ENCODE data around the gene WDR11. TPM values are rescaled to one million over a fixed set of nuclear protein-coding genes. Genes with fewer than 3 reads are reported as not detected.

Gene WDR11
- total RNA-seq, 1 experiment from 2014 or later, result 48.3 TPM

GRCh38 chr10:120948889-120949608, 97.9 kb downstream of the WDR11 start:
- BruUV-seq (replicated peaks), result no TSS peak
- RAD21 ChIA-PET (ENCODE audit: low non-redundant PET in 1 of 2, low total read pairs in 2 of 2, uncharacterized antibody in 2 of 2, unreplicated experiment in 2 of 2), result interaction anchor here (0.5 to 1.2 kb wide), 4 partner anchors 660 to 952 kb away, joined by 3 to 4 read pairs (median 4); no protein-coding TSS in a partner anchor

More at GRCh38 chr10:120948889-120949608, 97.9 kb downstream of the WDR11 start:
- intact Hi-C loops (cut with micrococcal nuclease), result loop anchor here (1.0 to 10.0 kb wide), 8 partner anchors 123 to 1756 kb away; no protein-coding TSS in a partner anchor
- peaks cover 0 to 4% of the 10 kb centered on the region in 2 experiments; a peak in 2 of 4 replicates for H3K4me1 ChIP-seq (ENCODE audit: control insufficient read depth in 1 of 2, insufficient read depth in 2 of 2, low read length in 2 of 2)
- H2AFZ ChIP-seq (ENCODE audit: low read depth, low read length, poor library complexity, severe bottlenecking), result peak overlapping the region; percentile 55
- TF ChIP-seq RAD21 (IDR thresholded peaks at IDR 0.05; ENCODE audit: low read depth), result peak; percentile 98
- TF ChIP-seq ELF1 (IDR thresholded peaks at IDR 0.05; ENCODE audit: borderline replicate concordance, low read depth), result no peak
- peak; percentile 20 for TF ChIP-seq YY1 (IDR thresholded peaks at IDR 0.05; ENCODE audit: extremely low read depth, insufficient replicate concordance, low read depth, low read length)
- TF ChIP-seq ZNF274 (IDR thresholded peaks at IDR 0.05; ENCODE audit: low read depth, low read length), result no peak
- no peak for TF ChIP-seq MAX (IDR thresholded peaks at IDR 0.05)
- no peak for TF ChIP-seq EZH2phosphoT487 (IDR thresholded peaks at IDR 0.05; ENCODE audit: borderline replicate concordance)
- no peak for TF ChIP-seq CEBPB (IDR thresholded peaks at IDR 0.05; ENCODE audit: low read depth)
- no peak for TF ChIP-seq JUND (IDR thresholded peaks at IDR 0.05)
- peak; percentile 80 to 95 (median 85) for TF ChIP-seq CTCF (IDR thresholded peaks at IDR 0.05 in 2 of 3, conservative IDR thresholded peaks at IDR 0.05 in 1 of 3; ENCODE audit: borderline replicate concordance in 1 of 3, insufficient read depth in 1 of 3, low read depth in 2 of 3, low read length in 2 of 3)
- no peak overlapping the region for H3K27ac ChIP-seq (ENCODE audit: low read depth, low read length)
- H3K4me3 ChIP-seq (replicated peaks in 1 of 2; ENCODE audit: low read depth in 1 of 2, low read length in 2 of 2), result peak overlapping the region in 1 of 2 experiments; percentile 36; a peak in 2 of 4 replicates
- no peaks in the 10 kb centered on the region for H4K20me1 ChIP-seq (ENCODE audit: insufficient read depth)
- CTCF ChIA-PET, result interaction anchor here (0.6 to 2.1 kb wide), 30 partner anchors 8 to 952 kb away, joined by 3 to 20 read pairs (median 4); no protein-coding TSS in a partner anchor
- ATAC-seq, result peak; percentile 100
- peaks cover 0 to 5% of the 10 kb centered on the region in 2 experiments; a peak in 1 of 4 replicates for H3K9me3 ChIP-seq (ENCODE audit: control insufficient read depth in 1 of 2, insufficient read depth in 1 of 2, low read depth in 1 of 2, low read length in 2 of 2)
- H3K36me3 ChIP-seq (ENCODE audit: control insufficient read depth in 1 of 2, insufficient read depth in 2 of 2, low read length in 2 of 2), result no peaks in the 10 kb centered on the region
- no peaks in the 10 kb centered on the region for H3K79me2 ChIP-seq (ENCODE audit: insufficient read depth, low read length)
- no peaks in the 10 kb centered on the region for H3K9me2 ChIP-seq (ENCODE audit: insufficient read depth)
- H3K9ac ChIP-seq (ENCODE audit: low read length), result no peak overlapping the region
- DNase-seq (ENCODE audit: low read depth, low spot score), result peak; percentile 48
- peak overlapping the region; percentile 75 for H3K4me2 ChIP-seq (ENCODE audit: low read length)
- POLR2A ChIA-PET, result interaction anchor here (1.1 kb wide), 1 partner anchor 659 kb away, joined by 3 read pairs; no protein-coding TSS in a partner anchor
- no peaks in the 10 kb centered on the region; the same call in 1 of the 2 replicates for H3K27me3 ChIP-seq (ENCODE audit: insufficient read depth, low read length)

Data from HCT116 (cell line).